Right lobe of liver (tissue), 4 donors: Measurements from ENCODE around the gene LDB2.

ENCODE experiments used
- CTCF ChIP-seq, 4 donors: fragments of 200-600 bp in 3 of 4; fragments of 450-650 bp in 1 of 4; IDR thresholded peaks; one replicate each; pipeline versions ENCODE4 v1.5.1 to v1.8.0; 2016 to 2022; ENCODE audit warnings: antibody characterized with exemption in 4 of 4, mild to moderate bottlenecking in 2 of 4
- POLR2A ChIP-seq: fragments of 450-650 bp; IDR thresholded peaks from one replicate; pipeline ENCODE4 v1.6.1; 2017; ENCODE audit warnings: antibody characterized with exemption, mild to moderate bottlenecking
- donor health status: DM: no; HTN: no; CAD: no.
- donor health status: DM: no; HTN: no; CAD: no.
- donor health status: DM: no; HTN: yes; CAD: no.

DNA sequence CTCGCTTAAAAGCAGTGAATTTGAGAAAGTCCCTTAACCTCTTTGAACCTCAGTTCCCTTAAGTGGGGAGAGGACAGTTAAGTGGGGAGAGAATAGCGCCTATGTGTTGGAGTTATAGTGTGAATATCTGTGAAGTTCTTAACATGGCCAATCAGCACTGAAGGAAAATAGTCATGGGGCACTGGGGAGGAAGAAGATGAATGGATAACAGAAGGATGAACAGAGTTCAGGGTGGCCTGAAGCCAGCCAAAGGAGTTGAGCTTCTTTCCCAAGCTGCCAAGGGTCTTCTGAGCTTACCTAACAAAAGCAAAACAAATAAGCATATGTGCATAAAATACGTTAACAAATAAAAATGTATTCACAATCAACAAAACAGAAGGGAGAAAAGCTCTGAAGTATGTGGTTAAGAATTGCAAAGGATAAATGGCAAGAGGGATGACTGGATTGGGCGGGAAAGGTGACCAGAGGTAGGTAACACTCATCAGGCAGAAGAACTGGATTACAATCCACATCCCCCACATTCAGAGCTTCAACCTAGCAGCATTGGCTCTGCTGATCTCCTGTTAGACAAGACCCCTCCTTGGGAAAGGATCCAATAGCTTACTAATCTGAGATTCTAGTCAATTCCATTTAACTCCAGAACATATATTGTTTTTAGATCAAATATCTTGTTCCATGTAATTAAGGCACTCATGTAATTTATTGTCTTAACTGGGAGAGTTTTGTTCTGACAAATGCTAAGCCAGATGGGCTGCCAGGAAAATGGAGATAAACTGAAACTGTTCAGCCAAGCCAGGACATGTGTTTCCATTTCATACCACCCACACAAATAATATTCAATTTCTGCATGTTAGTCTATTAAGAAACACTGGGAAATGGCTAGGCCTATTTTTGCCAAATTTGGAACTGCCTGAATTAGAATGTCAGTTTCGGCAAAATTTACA, 221.2 kb downstream of the LDB2 start:
- TF ChIP-seq CTCF (IDR thresholded peaks at IDR 0.05) (no peak), POLR2A (no peak)
